Neural cell (in vitro differentiated cells): ENCODE data around the gene FGA. TPM values are rescaled to one million over a fixed set of nuclear protein-coding genes. Genes with fewer than 3 reads are reported as not detected.

ENCODE experiments used
- H2AFZ ChIP-seq: fragments of 200-600, 300-800 bp; sonication (generic), shearing (Covaris generic); 2 replicates; pipeline ENCODE4 v1.6.0; 2014; ENCODE audit warnings: low read depth, mild to moderate bottlenecking, antibody characterized with exemption, low read length, moderate library complexity
- H3F3A ChIP-seq: fragments of 200-600 bp; shearing (Covaris generic); 2 replicates; pipeline ENCODE4 v1.6.1; 2016; ENCODE audit warnings: mild to moderate bottlenecking, moderate library complexity, mixed read lengths, antibody characterized with exemption, low read length; ENCODE audit not compliant: insufficient read depth, poor library complexity, severe bottlenecking
- H3K27ac ChIP-seq: fragments of 200-600, 300-800 bp; sonication (generic), shearing (Covaris generic); 2 replicates; pipeline ENCODE4 v1.5.1; 2014; ENCODE audit warnings: mild to moderate bottlenecking, low read length, moderate library complexity
- H3K27me3 ChIP-seq: fragments of 300-800, 200-600 bp; sonication (generic), shearing (Covaris generic); 2 replicates; pipeline ENCODE4 v1.6.0; 2014; ENCODE audit warnings: mild to moderate bottlenecking, low read depth, low read length, moderate library complexity; ENCODE audit not compliant: insufficient read depth
- H3K36me3 ChIP-seq: fragments of 300-800, 200-600 bp; sonication (generic), shearing (Covaris generic); 2 replicates; pipeline ENCODE4 v1.5.1; 2014; ENCODE audit warnings: mild to moderate bottlenecking, antibody characterized with exemption, low read length, moderate library complexity; ENCODE audit not compliant: insufficient read depth
- H3K4me2 ChIP-seq: fragments of 300-800, 200-600 bp; sonication (generic), shearing (Covaris generic); 2 replicates; pipeline ENCODE4 v1.6.0; 2014; ENCODE audit warnings: mild to moderate bottlenecking, low read length
- H3K4me3 ChIP-seq: fragments of 300-800, 200-600 bp; sonication (generic), shearing (Covaris generic); 2 replicates; pipeline ENCODE4 v1.5.1; 2014; ENCODE audit warnings: mild to moderate bottlenecking, low read length, moderate library complexity
- H3K79me2 ChIP-seq: fragments of 200-600 bp; shearing (Covaris generic); replicated peaks from 2 replicates; pipeline ENCODE4 v1.6.0; 2014; ENCODE audit warnings: mild to moderate bottlenecking, low read length, moderate library complexity; ENCODE audit not compliant: insufficient read depth
- H3K9ac ChIP-seq: fragments of 300-800, 200-600 bp; sonication (generic), shearing (Covaris generic); 2 replicates; pipeline ENCODE4 v1.6.1; 2016; ENCODE audit warnings: mild to moderate bottlenecking, low read length, mixed read lengths
- H3K9me2 ChIP-seq: fragments of 200-600 bp; shearing (Covaris generic); 2 replicates; pipeline ENCODE4 v1.6.1; 2016; ENCODE audit warnings: mild to moderate bottlenecking, low read length, mixed read lengths; ENCODE audit not compliant: insufficient read depth
- H3K9me3 ChIP-seq: fragments of 200-600, 300-800 bp; sonication (generic), shearing (Covaris generic); 2 replicates; pipeline ENCODE4 v1.6.1; 2016; ENCODE audit warnings: mild to moderate bottlenecking, mixed run types, low read length, moderate library complexity, mixed read lengths
- H4K20me1 ChIP-seq: fragments of 200-600 bp; shearing (Covaris generic); 2 replicates; pipeline ENCODE4 v1.6.1; 2016; ENCODE audit warnings: mild to moderate bottlenecking, mixed run types; ENCODE audit not compliant: insufficient read depth
- CTCF ChIP-seq: fragments of 450-650 bp; IDR thresholded peaks from 2 replicates; pipeline ENCODE4 v1.5.1; 2014; ENCODE audit warnings: antibody characterized with exemption, mild to moderate bottlenecking, moderate library complexity; ENCODE audit not compliant: poor library complexity, severe bottlenecking
- EP300 ChIP-seq: fragments of 450-650 bp; conservative IDR thresholded peaks from 2 replicates; pipeline ENCODE4 v1.6.1; 2014; ENCODE audit warnings: antibody characterized with exemption, mild to moderate bottlenecking, moderate library complexity; ENCODE audit not compliant: poor library complexity, severe bottlenecking
- EZH2 ChIP-seq: fragments of 200-600, 300-800 bp; shearing (Covaris generic), sonication (generic); IDR thresholded peaks from 2 replicates; pipeline ENCODE4 v1.6.1; 2014; ENCODE audit warnings: antibody characterized with exemption, low read length, borderline replicate concordance, mild to moderate bottlenecking; ENCODE audit not compliant: insufficient read depth, poor library complexity, severe bottlenecking
- MXI1 ChIP-seq: fragments of 450-650 bp; conservative IDR thresholded peaks from 2 replicates; pipeline ENCODE4 v1.6.1; 2014; ENCODE audit warnings: antibody characterized with exemption, mild to moderate bottlenecking; ENCODE audit not compliant: poor library complexity, severe bottlenecking
- POLR2AphosphoS5 ChIP-seq: IDR thresholded peaks from 2 replicates; pipeline ENCODE4 v1.6.1; 2012
- RAD21 ChIP-seq: fragments of 450-650 bp; conservative IDR thresholded peaks from 2 replicates; pipeline ENCODE4 v1.6.1; 2014; ENCODE audit warnings: antibody characterized with exemption, mild to moderate bottlenecking, moderate library complexity
- REST ChIP-seq: IDR thresholded peaks from 2 replicates; pipeline ENCODE4 v1.6.1; 2012; ENCODE audit warnings: borderline replicate concordance
- SMC3 ChIP-seq: fragments of 450-650 bp; conservative IDR thresholded peaks from 2 replicates; pipeline ENCODE4 v1.6.1; 2014; ENCODE audit warnings: antibody characterized with exemption, mild to moderate bottlenecking, moderate library complexity; ENCODE audit not compliant: poor library complexity
- TAF1 ChIP-seq: IDR thresholded peaks from 2 replicates; pipeline ENCODE4 v1.6.1; 2012; ENCODE audit warnings: low read depth
- polyA plus RNA-seq: library from polyadenylated mRNA; depleted of rRNA; stranded (reverse); fragments of >200 nt; gene quantifications from 2 replicates; pipeline ENCODE4 v1.2.3, GENCODE V29; 2014

Gene FGA
- polyA plus RNA-seq, 1 donor from 2014 or later = not detected

- H2AFZ ChIP-seq = no peak overlapping the region
- no peak overlapping the region for H3K27ac ChIP-seq
- no peak overlapping the region for H3K4me2 ChIP-seq
- no peaks in the 10 kb centered on the region for H3K79me2 ChIP-seq
- no peaks in the 10 kb centered on the region for H3K9me2 ChIP-seq
- no peak overlapping the region for H3K4me3 ChIP-seq
- no peak for TF ChIP-seq MXI1
- no peaks in the 10 kb centered on the region for H3F3A ChIP-seq
- H4K20me1 ChIP-seq = no peaks in the 10 kb centered on the region
- no peak overlapping the region for H3K9ac ChIP-seq
- H3K9me3 ChIP-seq = no peaks in the 10 kb centered on the region
- no peaks in the 10 kb centered on the region for H3K36me3 ChIP-seq
- H3K27me3 ChIP-seq = no peaks in the 10 kb centered on the region
Observed at GRCh38 chr4:154603033-154603943, 12.7 kb upstream of the FGA start.

- Histone ChIP-seq H3K27ac (no peak overlapping the region), H3K36me3 (no peaks in the 10 kb centered on the region), H2AFZ (no peak overlapping the region), H3K79me2 (no peaks in the 10 kb centered on the region), H3F3A (no peaks in the 10 kb centered on the region), H3K27me3 (no peaks in the 10 kb centered on the region), H3K4me3 (no peak overlapping the region), H3K9me3 (no peaks in the 10 kb centered on the region), H3K4me2 (no peak overlapping the region), H4K20me1 (no peaks in the 10 kb centered on the region), H3K9me2 (no peaks in the 10 kb centered on the region), H3K9ac (no peak overlapping the region)
- TF ChIP-seq EP300 (no peak), SMC3 (no peak), TAF1 (no peak), EZH2 (no peak), POLR2AphosphoS5 (no peak), MXI1 (no peak), CTCF (no peak), REST (no peak), RAD21 (no peak)
Observed at GRCh38 chr4:154602404-154603020, 12.0 kb upstream of the FGA start.
